ENCODE data around the gene AXDND1. TPM values are rescaled to one million over a fixed set of nuclear protein-coding genes. Genes with fewer than 3 reads are reported as not detected.

Gene AXDND1
- total and polyA plus RNA-seq, 9 of the 15 experiments (the other 6 are each of a cell fraction or from before 2014, with no cell fraction given) = 0.03 to 0.13 (median 0.06) TPM; not detected in 5

DNA sequence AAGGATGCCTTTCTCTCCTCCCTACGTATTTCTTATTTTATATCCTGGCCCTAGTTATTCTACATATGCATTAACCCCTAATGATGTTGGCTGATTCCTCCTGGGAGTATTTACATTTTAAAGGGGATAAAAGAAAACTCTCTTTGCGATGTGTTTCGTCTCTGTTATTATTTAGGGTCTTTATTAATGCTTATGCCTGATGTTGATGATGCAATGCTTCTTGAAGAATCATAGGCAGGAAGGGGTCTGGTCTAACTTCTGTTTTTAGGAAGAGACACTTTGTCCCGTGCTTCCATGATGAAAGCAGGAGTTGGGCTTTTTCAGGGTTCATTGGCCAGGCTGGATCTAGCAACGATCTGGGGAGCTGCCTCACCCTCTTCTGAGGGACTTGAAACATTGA lies 210.7 kb downstream of the AXDND1 start:
- Histone ChIP-seq H3K9me3 (replicated peaks; ENCODE audit: control insufficient read depth, insufficient read depth, low read depth, low read length) (no peaks in the 10 kb centered on the region), H3K27ac (ENCODE audit: extremely low read depth, low read depth, low read length) (no peak overlapping the region), H3K9ac (ENCODE audit: insufficient read depth in 1 of 2, low read depth in 2 of 2, low read length in 2 of 2) (no peak overlapping the region), H2AFZ (ENCODE audit: low read depth, low read length) (no peak overlapping the region), H3K4me3 (no peak overlapping the region), H4K20me1 (replicated peaks; ENCODE audit: control insufficient read depth, insufficient read depth, low read length) (peaks cover 3% of the 10 kb centered on the region; the same call in 1 of the 2 replicates), H3K4me1 (replicated peaks in 1 of 2; ENCODE audit: control insufficient read depth in 2 of 2, insufficient read depth in 2 of 2, low read length in 2 of 2) (peaks cover 0 to 6% of the 10 kb centered on the region in 2 experiments; a peak in 1 of 5 replicates), H3K9me1 (ENCODE audit: control insufficient read depth, insufficient read depth, low read length) (no peaks in the 10 kb centered on the region), H3K27me3 (ENCODE audit: control insufficient read depth in 2 of 2, insufficient read depth in 2 of 2, low read length in 2 of 2) (peaks cover 13 to 29% of the 10 kb centered on the region in 2 experiments; a peak in 3 of 5 replicates), H3K4me2 (ENCODE audit: insufficient read depth, low read length) (no peak overlapping the region), H3K36me3 (ENCODE audit: control insufficient read depth, insufficient read depth, low read length) (no peaks in the 10 kb centered on the region), H3K79me2 (ENCODE audit: control insufficient read depth, insufficient read depth, low read length) (no peaks in the 10 kb centered on the region)
- ATAC-seq (no peak), DNase-seq (ENCODE audit: extremely low read depth in 1 of 4, low spot score in 3 of 4) (no peak), FAIRE-seq (no peak)
- no TSS peak for BruUV-seq (replicated peaks)
- CTCF ChIA-PET (ENCODE audit: low intra/inter-chr PET ratio) = no interaction called here
- TF ChIP-seq CEBPG (CRISPR knock-in tag; IDR thresholded peaks at IDR 0.05) = no peak
- TF ChIP-seq CEBPG (tag; conservative IDR thresholded peaks at IDR 0.05 in 1 of 2, IDR thresholded peaks at IDR 0.05 in 1 of 2) = 0 out of 4 replicates have a peak, but pooled peaks of 1 of the 2 experiments have one; percentile 53
- no peak for TF ChIP-seq ZBED1 (IDR thresholded peaks at IDR 0.05)
- no peak for TF ChIP-seq ZNF57 (CRISPR knock-in tag; IDR thresholded peaks at IDR 0.05)
- TF ChIP-seq, protein P1, sequence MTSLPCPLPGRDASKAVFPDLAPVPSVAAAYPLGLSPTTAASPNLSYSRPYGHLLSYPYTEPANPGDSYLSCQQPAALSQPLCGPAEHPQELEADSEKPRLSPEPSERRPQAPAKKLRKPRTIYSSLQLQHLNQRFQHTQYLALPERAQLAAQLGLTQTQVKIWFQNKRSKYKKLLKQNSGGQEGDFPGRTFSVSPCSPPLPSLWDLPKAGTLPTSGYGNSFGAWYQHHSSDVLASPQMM (CRISPR knock-in tag; IDR thresholded peaks at IDR 0.05) = no peak
- TF ChIP-seq FOXA3 (CRISPR knock-in tag; conservative IDR thresholded peaks at IDR 0.05 in 1 of 2, IDR thresholded peaks at IDR 0.05 in 1 of 2) = no peak
- TF ChIP-seq, protein P2, sequence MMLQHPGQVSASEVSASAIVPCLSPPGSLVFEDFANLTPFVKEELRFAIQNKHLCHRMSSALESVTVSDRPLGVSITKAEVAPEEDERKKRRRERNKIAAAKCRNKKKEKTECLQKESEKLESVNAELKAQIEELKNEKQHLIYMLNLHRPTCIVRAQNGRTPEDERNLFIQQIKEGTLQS (IDR thresholded peaks at IDR 0.05) = peak; percentile 65
- TF ChIP-seq, protein P2 (CRISPR knock-in tag; conservative IDR thresholded peaks at IDR 0.05) = no peak
- TF ChIP-seq POLR2G (IDR thresholded peaks at IDR 0.05; ENCODE audit: low read depth, low read length) = no peak
- TF ChIP-seq ZNF699 (CRISPR knock-in tag; IDR thresholded peaks at IDR 0.05; ENCODE audit: insufficient replicate concordance) = no peak
- peak; percentile 37; the same call in 1 of the 2 replicates for TF ChIP-seq CEBPB (tag; IDR thresholded peaks at IDR 0.05)
- no peak for TF ChIP-seq GTF2E2 (tag; IDR thresholded peaks at IDR 0.05)
- intact Hi-C loops (cut with micrococcal nuclease) = no loop called here
- in situ Hi-C loops (cut with MboI) = no loop called here
- POLR2A ChIA-PET = interaction anchor here (1.0 to 1.5 kb wide), 2 partner anchors 10 to 136 kb away, joined by 3 to 4 read pairs; no protein-coding TSS in a partner anchor
- 0% methylated on average over 5 of the region's 5 CpGs for WGBS (ENCODE audit: insufficient coverage, low coverage, missing lambda C conversion rate)

Data from K562 (cell line).